ENCODE measurements around the gene ISL2.

DNA sequence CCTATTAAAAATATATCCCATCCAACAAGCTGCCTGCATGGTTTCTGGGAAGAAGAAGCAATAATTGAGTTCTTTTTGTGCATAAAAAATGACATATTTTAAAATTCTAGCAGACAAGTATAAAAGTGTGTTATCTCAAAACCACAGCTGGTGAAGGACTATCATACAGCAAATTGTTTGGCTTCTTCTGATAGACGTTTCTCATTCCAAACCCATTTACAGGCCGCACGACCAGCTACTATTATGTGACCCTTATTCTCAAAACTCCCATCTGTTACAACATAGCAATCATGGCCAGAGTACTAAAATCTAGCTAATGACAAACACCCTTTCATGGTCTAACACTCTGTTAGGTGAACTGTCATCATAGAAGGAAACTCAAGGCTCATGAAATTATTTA lies 47.0 kb upstream of the ISL2 start:
- TF ChIP-seq CTCF (IDR thresholded peaks at IDR 0.05; ENCODE audit: borderline replicate concordance, extremely low read depth, low read length, poor library complexity, severe bottlenecking) (no peak), EZH2 (IDR thresholded peaks at IDR 0.05; ENCODE audit: borderline replicate concordance, low read depth, low read length, severe bottlenecking) (no peak)
